Measurements from ENCODE around the gene DIAPH3.
"Not testable (repeated sequence)": the region's sequence is repeated elsewhere in the genome, so short reads cannot be mapped to it uniquely, and the experiment has no call there.

The DIAPH3 gene

DNA sequence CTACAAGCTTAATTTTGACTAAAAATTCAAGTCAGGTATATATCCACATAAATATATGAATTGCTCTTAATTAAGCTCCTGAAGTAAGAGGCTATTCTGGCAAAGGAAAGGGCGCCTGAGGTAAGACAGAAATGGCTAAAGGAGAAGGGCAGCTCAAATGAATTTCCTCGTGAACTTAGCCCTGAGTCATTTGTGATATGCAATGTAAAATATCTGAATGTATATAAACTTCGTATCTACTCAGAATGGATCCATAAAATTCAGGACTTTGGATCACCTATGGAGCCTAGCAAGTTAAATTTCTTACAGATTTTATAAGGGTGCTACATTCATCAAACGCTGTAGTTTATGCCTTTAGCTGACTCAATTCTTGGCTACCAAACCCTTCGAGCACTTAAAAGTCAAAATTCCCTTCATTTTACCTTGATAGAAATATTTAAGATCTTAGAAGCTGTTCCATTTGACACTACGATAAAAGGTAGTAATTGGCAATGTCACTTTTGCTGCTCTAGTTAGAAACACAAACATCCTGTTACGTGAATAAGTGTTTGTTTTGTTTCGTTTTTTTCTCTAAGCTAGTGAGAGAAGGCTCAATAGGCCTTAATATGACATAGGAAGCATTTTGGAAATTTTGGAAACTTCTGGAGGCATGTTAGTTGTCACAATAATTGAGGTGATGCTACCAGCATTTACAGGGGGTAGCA, 69.2 kb downstream of the DIAPH3 start:
- DNase-seq = no peak

DNA sequence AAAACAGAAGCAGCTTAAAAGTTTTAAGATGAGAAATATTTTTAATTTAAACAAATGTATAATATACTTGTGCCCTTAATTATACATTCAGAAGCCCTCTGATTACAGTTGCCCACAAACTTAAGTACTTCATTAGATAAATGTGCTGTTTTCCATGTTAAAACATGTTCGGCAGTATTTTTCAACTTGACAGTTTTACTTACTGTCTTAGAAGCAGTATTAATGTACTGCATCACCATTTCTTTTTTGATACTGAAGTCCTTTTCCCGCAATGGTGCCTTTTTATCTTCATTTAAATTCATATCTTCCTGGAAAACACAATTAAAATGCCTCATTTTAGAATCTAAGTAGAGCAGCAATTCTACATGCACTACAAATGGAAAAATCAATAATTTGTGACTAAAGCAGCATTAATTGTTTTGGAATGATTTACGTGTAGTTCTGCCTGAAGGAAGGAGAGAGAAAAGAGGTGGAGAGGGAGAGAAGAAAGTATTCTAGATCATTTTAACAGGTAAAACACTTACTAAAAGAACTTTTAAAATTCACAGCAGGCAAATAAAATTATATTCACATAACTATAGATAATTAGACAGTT, 70.2 kb downstream of the DIAPH3 start:
- no peak for DNase-seq

DNA sequence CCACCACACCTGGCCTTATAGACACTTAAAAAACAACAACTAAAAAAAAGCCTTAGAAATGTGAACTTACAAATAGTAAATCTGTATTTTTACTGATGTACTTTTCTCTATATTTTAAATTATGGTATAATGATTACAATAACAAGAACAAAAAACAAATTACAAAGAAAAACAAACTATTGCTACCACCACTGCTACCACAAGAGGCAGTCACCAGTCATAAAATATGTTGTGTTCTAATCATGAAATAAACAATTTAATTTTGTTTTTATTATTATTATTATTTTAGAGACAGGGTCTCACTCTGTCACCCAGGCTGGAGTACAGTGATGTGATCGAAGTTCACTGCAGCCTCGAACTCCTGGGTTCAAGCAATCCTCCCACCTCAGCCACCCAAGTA, 72.2 kb downstream of the DIAPH3 start:
- no peak for DNase-seq

DNA sequence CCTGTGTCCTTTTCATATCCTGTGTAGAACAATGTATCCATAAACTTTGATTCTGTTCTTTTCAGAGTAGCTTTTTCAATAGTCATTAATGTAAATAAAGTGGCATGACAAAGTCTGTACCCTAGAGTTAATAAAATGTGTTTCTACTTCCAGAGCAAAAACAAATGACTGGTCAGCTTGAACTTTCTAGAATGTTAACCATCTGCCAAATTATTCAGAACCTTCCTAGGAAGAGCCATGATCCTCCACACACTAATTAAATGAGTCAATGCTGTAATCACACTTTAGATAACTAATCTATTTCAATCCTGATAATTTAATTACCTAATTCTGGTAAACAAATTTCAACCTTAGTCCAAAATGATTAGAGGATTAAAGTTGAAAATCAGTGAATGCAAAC, 73.2 kb downstream of the DIAPH3 start:
- DNase-seq = no peak

DNA sequence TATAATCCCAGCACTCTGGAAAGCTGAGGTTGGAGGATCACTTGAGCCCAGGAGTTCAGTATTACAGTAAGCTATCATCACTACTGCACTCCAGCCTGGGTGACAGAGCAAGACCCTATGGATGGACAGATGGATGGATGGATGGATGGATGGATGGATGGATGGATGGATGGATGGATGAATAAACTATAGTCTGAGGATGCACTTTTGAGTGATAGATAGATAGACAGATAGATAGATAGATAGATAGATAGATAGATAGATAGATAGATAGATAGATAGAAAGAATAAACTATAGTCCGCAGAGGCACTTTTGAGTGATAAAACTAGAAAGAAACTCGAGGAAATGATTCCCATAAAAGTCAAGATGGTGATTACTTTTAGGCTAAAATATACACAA, 79.9 kb downstream of the DIAPH3 start:
- not testable (repeated sequence) for DNase-seq

DNA sequence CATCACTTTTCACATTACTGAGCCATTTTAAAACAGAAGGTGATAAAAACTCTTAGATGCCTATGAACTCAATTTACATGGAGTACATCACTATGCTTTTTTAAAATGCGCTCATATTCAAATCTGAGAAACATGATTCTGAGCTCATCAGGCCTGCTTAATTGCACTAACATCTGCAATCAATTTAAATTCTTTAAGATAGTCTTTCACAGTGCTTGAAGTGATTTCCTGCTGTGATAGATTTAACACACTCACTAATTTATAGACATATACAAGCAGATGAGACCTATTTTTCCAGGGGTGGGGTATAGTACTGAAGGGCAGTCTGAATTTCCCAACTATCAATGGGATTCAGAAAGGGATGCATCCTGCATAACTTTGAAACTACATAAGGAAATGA, 82.9 kb downstream of the DIAPH3 start:
- DNase-seq = no peak

DNA sequence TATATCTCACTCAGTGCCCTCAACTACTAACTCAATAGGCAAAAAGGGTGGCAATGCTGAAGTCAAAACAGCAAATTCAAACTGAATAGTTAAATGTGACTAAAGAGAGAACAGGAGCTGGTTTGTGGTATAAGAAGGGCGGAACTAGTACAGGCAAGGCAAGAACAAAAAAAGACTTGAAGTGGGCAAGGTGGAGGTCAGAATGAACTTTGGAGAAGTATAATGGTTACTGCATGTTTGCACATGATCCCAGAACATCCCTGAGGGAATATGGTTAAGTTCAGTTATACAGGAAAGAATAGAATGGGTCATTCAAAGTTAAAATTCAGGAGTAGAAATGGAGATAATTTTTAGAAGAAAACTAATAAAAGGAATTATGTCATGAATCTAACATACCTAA, 85.5 kb downstream of the DIAPH3 start:
- DNase-seq = no peak

DNA sequence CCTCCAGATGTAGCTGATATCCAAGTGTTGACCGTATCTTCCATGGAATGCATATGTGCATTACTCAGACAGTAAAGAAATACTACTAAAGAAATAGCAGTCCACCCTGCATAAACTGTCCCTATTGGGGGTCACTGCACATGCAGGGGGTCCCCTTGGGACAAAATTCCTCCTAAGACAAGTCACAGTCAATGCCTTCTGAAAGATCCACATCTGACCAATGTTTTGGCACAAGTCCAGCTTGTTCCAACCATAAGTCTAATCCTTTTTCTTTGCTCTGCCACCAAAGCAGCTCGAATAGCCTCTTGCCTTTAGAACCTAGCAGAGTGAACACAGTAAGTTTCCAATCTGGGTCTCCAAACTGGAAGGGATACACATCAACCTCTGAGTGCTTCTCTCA, 87.9 kb downstream of the DIAPH3 start:
- DNase-seq = peak; percentile 28

DNA sequence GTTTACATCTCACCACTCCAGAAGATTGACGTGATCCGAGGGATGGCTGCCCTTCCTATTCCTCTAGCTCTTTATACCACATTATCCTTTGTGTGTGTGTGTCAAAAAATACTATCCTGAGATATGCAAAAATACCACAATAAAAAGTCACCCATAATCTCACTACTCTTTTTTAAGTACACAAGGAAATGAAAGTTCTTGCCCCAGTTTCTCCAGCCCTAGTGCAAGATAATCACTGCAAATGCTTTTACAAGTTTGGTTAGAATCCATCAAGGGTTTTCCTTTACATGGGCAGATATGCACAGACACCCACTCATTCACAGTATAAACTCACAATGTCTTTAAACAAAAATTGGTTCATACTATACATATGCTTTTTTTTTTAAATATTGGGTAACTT, 89.3 kb downstream of the DIAPH3 start:
- no peak for DNase-seq

DNA sequence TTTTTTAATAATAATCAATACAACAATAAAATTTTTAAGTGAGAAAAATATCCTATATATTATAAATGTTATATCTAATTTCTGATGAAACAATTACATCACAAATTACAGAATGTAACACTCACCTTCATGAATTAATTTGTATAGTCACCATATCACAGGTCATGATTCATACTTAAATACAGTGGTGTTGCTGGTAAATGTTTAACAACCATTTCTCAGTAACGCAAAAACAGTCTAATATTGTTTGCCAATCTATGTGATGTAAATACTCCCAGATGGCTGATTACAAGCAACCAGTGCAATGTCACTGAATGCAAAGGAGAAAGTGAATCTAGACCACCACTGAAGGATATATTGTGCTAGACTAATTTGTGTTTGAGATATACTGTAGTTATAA, 97.5 kb downstream of the DIAPH3 start:
- no peak for DNase-seq

DNA sequence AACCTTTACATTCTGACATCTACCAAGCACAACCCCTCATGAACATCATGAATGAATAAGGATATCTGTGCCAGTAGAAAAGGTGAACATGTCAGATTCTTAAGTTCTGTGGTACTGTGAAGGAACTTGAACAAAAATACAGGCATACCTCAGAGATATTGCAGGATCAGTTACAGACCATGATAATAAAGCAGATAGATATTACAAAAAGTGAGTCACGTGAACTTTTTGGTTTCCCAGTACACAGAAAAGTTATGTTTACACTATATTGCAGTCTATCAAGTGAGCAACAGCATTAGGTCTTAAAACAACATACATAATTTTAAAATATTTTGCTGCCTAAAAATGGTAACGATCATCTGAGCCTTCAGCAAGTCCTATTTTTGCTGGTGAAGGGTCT, 101.2 kb downstream of the DIAPH3 start:
- DNase-seq = no peak

DNA sequence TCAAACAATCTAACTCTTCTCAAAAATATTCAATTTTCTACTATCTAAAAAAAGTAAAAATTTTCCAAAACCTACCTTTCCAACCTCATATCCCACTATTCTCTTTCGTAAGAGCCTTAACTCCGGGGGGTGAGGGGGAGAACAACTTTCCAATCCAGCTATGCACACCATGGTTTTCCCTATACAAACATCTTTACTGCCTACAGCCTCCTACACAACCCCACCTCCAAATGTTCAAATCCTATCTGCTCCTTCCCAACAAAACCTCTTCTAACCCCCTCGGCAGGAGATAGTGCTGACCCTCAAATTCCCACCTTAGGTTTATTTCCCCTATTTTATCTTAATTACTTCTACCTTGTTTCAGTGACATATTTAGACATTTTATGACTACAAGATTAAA, 102.0 kb downstream of the DIAPH3 start:
- no peak for DNase-seq

DNA sequence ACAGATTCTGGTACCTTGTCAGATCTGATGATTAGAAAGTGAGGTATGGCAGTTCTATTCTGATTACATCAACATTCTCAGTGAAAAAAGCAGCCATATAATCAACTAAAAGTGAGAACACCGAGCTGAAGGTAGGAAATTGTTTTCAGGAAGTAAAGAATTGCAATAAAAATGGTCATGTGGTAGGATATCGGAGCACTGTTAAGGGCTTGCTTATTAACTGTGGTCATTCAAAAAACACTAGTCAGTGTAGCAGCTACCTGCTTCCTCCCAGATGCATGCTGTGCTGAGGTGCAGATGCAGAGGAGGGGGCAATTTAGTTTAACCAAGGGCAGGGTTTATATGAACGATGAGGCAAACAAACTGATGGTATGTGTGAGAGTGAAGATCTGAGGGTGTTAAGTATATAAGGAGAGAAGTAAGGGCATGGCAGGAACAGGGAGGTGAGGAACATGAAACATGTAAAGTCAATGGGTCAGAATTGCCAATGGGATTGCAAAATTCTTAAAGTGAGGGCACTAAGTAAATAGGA, 111.9 kb downstream of the DIAPH3 start:
- DNase-seq = no peak

DNA sequence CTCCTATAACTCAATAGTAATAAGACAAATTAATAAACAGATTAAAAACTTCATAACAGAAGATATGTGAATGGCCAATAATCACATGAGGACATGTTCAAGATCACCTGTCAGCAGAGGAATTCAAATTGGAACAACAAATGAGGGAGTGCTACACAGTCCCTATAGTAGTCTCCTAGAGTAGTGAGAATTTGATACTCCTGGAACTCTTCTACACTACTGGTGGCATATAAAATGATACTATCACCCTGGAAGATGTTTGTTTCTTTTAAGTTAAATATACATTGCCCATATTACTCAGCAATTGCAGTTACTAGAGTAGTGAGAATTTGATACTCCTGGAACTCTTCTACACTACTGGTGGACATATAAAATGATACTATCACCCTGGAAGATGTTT, 115.4 kb downstream of the DIAPH3 start:
- not testable (repeated sequence) for DNase-seq

DNA sequence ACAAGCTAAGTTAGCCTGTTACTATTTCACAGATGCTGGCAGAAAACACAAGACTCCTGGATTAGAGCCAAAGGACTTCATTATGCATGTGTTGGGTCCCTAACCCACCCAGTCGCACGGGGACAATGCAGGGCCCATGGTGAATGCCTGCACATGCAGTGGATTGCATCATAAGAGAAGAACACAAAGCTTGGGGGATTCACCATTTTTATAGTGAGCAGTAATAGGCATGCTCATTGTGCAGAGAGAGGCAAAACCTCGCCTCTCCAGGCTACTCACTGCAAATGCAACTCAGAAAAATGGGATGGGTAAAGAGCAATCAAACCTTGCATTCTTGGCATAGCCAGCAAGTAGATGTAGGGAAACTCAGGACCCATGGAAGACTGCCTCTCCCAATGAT, 115.8 kb downstream of the DIAPH3 start:
- DNase-seq = no peak

DNA sequence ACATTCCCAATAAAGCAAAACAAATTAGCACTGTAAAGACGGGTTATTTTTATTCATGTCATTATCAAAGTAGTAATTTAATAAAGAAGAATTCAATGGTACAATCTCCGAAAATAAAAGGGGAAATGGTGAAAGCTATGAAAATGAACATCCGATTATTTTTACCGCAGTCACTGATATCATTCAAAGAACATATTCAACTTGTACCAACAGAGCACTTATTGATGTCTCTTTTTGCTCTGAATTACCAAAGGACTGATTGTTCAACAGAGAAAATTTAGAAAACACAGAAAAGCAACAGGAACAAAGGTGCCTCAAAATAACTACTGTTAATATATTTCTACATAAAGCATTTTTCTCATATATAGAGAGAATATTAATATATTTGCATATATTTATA, 119.4 kb downstream of the DIAPH3 start:
- no peak for DNase-seq

DNA sequence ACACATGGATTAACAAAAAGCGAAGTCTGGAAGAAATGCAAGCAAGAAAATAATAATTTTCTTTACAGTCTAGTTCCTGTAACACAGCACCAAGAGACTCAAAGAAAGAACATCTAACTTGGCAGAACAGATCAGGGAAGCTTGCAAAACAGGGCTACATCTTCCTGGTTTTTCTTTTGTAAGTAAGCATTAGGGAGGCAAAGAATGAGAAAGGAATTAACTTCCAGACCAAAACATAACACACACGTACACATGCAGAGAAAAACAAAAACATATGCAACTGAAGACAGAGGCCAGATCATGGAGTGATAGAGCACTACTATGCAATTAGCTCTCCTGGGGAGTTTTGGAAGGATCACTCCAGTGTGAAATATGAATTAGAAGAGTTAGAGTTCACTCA, 120.5 kb downstream of the DIAPH3 start:
- no peak for DNase-seq

DNA sequence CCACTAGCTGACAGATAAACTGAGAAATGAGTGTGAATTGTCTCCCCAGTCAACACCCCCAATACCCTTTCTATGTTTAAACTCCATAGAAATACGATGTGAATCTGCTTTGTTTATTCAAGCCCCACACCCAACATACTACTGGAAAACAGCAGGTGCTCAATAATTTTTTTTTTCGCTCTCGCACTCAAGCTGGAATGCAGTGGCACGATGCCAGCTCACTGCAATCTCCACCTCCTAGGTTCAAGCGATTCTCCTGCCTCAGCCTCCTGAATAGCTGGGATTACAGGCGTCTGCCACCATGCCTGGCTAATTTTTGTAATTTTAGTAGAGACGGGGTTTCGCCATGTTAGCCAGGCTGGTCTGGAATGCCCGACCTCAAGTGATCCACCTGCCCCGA, 123.1 kb downstream of the DIAPH3 start:
- DNase-seq = not testable (repeated sequence)

DNA sequence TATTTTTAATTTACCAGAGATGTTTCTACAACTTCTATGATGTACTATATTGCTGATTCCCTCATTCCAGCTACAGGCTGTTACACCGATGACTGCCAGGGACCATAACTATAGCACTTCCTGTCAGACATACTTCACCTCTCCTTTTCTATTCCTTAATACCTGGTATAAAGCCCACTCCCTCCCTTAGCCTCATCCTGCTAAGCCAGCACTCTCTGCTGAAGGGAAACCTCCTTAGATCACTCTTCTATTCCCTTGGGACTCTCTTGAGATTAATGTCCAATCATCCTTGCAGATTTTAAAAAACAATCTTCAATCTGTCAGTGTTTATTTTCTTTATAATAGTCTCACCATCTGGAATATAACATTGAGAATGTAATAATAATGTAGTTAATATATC, 127.9 kb downstream of the DIAPH3 start:
- no peak for DNase-seq

DNA sequence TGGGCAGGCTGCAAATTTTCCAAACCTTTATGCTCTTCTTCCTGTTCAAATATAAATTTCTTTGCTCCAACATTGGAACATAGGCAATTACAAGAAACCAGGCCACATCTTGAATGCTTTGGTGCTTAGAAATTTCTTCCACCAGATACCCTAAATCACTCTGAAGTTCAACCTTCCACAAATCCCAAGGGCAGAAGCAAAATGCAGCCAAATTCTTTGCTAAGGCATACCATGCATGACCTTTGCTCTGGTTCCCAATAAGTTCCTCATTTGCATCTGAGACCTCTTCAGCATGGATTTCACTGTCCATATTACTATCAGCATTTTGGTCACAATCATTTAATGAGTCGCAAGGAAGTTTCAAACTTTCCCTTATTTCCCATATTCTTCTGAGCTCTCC, 130.9 kb downstream of the DIAPH3 start:
- no peak for DNase-seq

DNA sequence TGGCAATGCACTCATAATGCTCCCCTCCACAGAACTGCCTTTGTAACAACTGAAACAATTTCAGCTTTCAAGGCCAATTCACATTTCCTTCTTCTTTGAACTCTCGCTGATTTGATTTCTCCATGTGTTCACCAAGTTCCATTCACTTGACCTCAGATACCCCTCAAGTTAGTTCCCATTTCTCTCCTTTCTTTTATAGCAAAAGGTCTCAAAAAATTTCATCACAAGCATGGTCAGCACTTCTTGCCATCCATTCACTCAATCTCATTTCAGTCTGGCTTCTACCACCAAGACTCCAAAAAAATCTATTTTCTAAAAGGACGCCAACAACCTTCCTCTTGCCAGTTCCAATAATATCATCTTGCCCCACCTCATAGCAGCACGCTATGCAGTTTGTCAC, 135.7 kb downstream of the DIAPH3 start:
- no peak for DNase-seq

DNA sequence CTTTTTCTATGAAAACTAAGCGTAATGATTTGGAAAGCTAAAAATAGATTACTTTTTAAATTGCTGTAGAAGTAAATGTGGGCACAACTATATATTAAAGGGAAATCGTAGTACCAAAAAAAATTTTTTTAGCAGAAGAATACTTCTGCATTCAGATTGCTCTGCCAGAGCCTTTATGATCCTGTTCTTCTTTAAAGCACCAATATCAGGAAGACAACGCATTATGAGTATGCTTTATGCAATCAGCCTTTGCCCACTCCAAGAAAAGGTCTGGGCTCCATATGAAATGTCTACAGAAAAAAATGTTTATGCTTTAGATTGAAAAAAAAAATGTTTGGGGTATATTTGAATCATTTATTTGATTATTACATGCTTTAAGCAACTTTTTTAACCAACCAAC, 137.4 kb downstream of the DIAPH3 start:
- DNase-seq = no peak

DNA sequence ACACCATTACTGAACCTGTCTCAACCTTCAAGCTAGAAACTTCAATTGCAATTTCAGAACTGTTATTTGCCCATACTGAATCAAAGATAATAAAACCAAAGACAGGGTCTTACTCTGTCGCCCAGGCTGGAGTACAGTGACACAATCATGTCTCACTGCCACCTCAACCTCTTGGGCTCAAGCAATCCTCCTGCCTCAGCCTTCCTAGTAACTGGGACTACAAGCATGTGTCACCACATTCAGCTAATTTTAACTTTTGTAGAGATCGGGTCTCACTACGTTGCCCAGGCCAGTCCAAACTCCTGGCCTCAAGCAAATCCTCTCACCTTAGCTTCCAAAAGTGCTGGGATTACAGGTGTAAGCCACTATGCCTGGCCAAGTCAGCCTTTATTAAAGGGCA, 143.4 kb downstream of the DIAPH3 start:
- DNase-seq = no peak

DNA sequence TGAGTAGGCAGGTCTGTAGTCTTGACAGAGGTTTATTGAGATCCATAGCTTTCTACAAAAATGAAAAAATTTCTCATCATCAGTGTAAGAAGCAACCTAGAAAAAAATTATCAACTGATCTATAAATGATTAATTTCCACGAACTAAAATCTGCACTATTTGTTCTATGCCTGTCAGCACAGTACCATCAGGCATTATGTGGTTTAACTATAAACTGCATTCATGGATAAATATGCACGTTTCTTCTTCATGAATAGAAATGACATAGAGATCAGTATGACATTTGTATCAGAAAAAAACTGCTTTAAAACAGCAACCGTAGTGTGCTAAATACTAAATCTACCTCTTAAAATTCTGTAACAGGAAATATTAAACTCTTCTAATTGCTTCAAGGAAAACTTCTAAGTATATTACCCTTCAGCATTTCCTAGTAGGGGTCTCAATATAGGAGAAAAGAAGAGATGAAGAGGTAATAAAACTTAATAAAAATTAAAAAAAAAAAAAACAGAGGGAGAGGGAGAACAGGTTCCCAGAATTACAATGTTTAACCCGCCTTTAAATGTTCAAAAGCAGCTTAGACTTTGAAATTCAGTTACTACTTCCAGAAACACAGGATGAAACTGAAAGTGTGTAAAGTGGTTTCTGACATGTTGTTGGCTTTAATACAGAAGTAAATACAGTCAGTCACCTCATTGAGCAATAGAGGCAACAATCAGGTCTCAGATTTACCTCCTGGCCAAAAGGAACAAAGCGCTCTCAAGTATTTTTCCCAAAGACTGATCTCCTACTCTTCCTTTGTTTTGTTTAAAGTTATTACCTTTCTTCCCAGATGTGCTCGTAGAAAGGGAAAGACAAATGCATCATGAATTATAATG, 144.4 kb downstream of the DIAPH3 start:
- DNase-seq = no peak
